Heart right ventricle (tissue), 16 donors: Measurements from ENCODE around the gene TMEM217. TPM values are rescaled to one million over a fixed set of nuclear protein-coding genes. Genes with fewer than 3 reads are reported as not detected.
A peak's percentile ranks its signal among the peaks of the same experiment; 100 is the strongest.
"Not testable (repeated sequence)": the region's sequence is repeated elsewhere in the genome, so short reads cannot be mapped to it uniquely, and the experiment has no call there.

Experiments used
- ATAC-seq, 8 donors: fragments of 200-7000 bp; cut with Tn5 transposase; one replicate each; pipeline ENCODE4 v1.9.1; 2020; ENCODE audit warnings: mild to moderate bottlenecking in 8 of 8, moderate library complexity in 8 of 8, moderate number of reproducible peaks in 1 of 8
- DNase-seq, 2 donors: peaks; one replicate each; pipeline ENCODE4 v3.0.0-alpha.2; 2020
- H3K27ac ChIP-seq, 10 donors: fragments of 200-600 bp; sonication (generic) in 2 of 10; one replicate each; pipeline versions ENCODE4 v1.5.0 to v1.8.0; 2020 to 2022; ENCODE audit warnings: mild to moderate bottlenecking in 3 of 10
- H3K27me3 ChIP-seq, 7 donors: fragments of 200-600 bp; one replicate each; pipeline ENCODE4 v1.8.0; 2021 to 2022; ENCODE audit warnings: mild to moderate bottlenecking in 2 of 7
- H3K36me3 ChIP-seq, 9 donors: fragments of 200-600 bp; sonication (generic) in 1 of 9; one replicate each; pipeline versions ENCODE4 v1.5.0 to v1.8.0; 2020 to 2022; ENCODE audit warnings: mild to moderate bottlenecking in 2 of 9
- H3K4me1 ChIP-seq, 9 donors: fragments of 200-600 bp; sonication (generic) in 1 of 9; one replicate each; pipeline versions ENCODE4 v1.5.0 to v1.8.0; 2020 to 2022; ENCODE audit warnings: mild to moderate bottlenecking in 4 of 9
- H3K4me3 ChIP-seq, 10 donors: fragments of 200-600 bp; sonication (generic) in 2 of 10; one replicate each; pipeline versions ENCODE4 v1.5.0 to v1.8.0; 2020 to 2022; ENCODE audit warnings: mild to moderate bottlenecking in 7 of 10, moderate library complexity in 2 of 10
- H3K9me3 ChIP-seq, 11 donors: fragments of 200-600 bp in 10 of 11; sonication (generic) in 2 of 11; one replicate each; pipeline versions ENCODE4 v1.5.0 to v1.8.0; 2013 to 2022; ENCODE audit warnings: mild to moderate bottlenecking in 2 of 11, control low read depth in 1 of 11, moderate library complexity in 1 of 11
- WGBS, 2 donors: extraction: QIAGEN DNeasy Blood & Tissue Kit; methylation state at CpG; one replicate each; pipeline ENCODE4 v1.1.7; 2013; ENCODE audit warnings: inconsistent platforms in 1 of 2; 5-methylcytosine and 5-hydroxymethylcytosine counted together
- intact Hi-C, 10 donors: fragments of 100-400 bp; cut with DNase I; formaldehyde crosslinking; loops; one replicate each; pipeline versions ENCODE4 v1.11.1 to v1.14.2; 2022
- polyA plus RNA-seq, 2 donors: library from polyadenylated mRNA; stranded (reverse); fragments of 200-250 nt; gene quantifications; one replicate each; pipeline ENCODE4 v1.2.3, GENCODE V29; 2013
- total RNA-seq, 10 donors: library from RNA; stranded (reverse); fragmentation: NEBNext Ultra II Directional in 3 of 10; extraction: Animal tissue kit (Norgen Biotek cat#: 25700) in 3 of 10; gene quantifications; one replicate each; pipeline versions ENCODE4 v1.2.1 to v1.2.4, GENCODE V29; 2021 to 2023
- TF ChIP-seq, protein P1 (sequence below), 9 donors: fragments of 200-600 bp; sonication (generic) in 2 of 9; IDR thresholded peaks; one replicate each; pipeline versions ENCODE4 v1.5.0 to v1.8.0; 2021 to 2022; ENCODE audit warnings: antibody characterized with exemption in 9 of 9, mild to moderate bottlenecking in 5 of 9, moderate library complexity in 1 of 9
- donor health status: Arrhythmogenic right ventricular cardiomyopathy.
- donor health status: ischemic (EF 13 %, LVEDD 7.1; RV severe dilation, severe dysfunction).
- donor health status: healthy with polysubstance abuse.
- donor health status: DM: no; HTN: yes; CAD: no.
- donor health status: DM: no; HTN: no; CAD: no.
- donor health status: ischemic (EF 25% LVEDD 6.9; RV normal size, moderate dysfunction).
- donor health status: ischemic (EF 25% LVEDD 5.7; RV mildly dilated, moderate dysfunction).
- donor health status: healthy.
- donor health status: DM: yes; HTN: yes; CAD: no.
- donor health status: Ischemic cardiomyopathy.
- donor health status: ischemic (EF 35%, LVEDD 5.7; RV mildly dilated, moderate dysfunction).
- donor health status: nonischemic (EF 11% LVEDD 7.7; RV severe dilation, severe dysfunction).
- donor health status: DM: yes; HTN: yes; CAD: no.
- donor health status: PGD.
- donor health status: ischemic (EF 29% LVEDD 5.4; RV normal size, mild dysfunction).
- donor health status: nonischemic (EF 23%, LVEDD 6.1; RV moderate dilation, normal function).

The TMEM217 gene
- total and polyA plus RNA-seq, 12 donors, result 0.20 to 1.1 (median 0.41) TPM; not detected in 2

DNA sequence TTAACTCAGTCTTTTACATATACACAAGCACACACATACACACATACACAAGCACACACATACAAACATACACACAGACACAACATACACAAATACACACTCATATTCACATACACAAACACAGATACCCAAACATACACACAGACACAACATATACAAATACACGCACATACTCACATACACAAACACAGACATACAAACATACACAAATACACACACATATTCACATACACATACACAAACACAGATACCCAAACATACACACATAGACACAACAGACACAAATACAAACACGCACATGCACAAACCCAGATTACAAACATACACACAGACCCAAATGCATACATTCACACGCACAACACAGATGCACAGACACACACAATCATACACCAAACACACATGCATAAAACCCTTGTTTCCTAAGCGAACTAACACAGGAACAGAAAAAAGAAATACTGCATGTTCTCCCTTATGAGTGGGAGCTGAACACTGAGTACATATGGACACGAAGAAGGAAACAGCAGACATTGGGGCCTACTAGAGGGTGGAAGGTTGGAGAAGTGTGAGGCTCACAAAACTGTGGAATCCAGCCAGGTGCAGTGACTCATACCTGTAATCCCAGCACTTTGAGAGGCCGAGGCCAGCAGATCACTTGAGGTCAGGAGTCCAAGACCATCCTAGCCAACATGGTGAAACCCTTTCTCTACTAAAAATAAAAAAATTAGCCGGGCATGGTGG lies 53.8 kb downstream of the TMEM217 start:
- intact Hi-C loops, result loop anchor here in 2 of 10 donors (10.0 kb wide), 3 partner anchors 309 to 439 kb away; partner anchors contain the start of gene C6orf89 (in 1 of the 2)
- peak in 2 of 8 donors; percentile 42 to 72 for ATAC-seq
- Histone ChIP-seq H3K27me3 (peaks cover 0 to 7% (median 0%) of the 10 kb centered on the region in 7 donors), H3K27ac (no peak overlapping the region), H3K9me3 (no peaks in the 10 kb centered on the region), H3K4me3 (no peak overlapping the region), H3K4me1 (peaks cover 0 to 49% (median 0%) of the 10 kb centered on the region in 9 donors), H3K36me3 (no peaks in the 10 kb centered on the region)
- 79% methylated on average over 7 of the region's 7 CpGs for WGBS, 2 donors
- no peak for DNase-seq
- TF ChIP-seq, protein P1, sequence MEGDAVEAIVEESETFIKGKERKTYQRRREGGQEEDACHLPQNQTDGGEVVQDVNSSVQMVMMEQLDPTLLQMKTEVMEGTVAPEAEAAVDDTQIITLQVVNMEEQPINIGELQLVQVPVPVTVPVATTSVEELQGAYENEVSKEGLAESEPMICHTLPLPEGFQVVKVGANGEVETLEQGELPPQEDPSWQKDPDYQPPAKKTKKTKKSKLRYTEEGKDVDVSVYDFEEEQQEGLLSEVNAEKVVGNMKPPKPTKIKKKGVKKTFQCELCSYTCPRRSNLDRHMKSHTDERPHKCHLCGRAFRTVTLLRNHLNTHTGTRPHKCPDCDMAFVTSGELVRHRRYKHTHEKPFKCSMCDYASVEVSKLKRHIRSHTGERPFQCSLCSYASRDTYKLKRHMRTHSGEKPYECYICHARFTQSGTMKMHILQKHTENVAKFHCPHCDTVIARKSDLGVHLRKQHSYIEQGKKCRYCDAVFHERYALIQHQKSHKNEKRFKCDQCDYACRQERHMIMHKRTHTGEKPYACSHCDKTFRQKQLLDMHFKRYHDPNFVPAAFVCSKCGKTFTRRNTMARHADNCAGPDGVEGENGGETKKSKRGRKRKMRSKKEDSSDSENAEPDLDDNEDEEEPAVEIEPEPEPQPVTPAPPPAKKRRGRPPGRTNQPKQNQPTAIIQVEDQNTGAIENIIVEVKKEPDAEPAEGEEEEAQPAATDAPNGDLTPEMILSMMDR (IDR thresholded peaks at IDR 0.05), result no peak

DNA sequence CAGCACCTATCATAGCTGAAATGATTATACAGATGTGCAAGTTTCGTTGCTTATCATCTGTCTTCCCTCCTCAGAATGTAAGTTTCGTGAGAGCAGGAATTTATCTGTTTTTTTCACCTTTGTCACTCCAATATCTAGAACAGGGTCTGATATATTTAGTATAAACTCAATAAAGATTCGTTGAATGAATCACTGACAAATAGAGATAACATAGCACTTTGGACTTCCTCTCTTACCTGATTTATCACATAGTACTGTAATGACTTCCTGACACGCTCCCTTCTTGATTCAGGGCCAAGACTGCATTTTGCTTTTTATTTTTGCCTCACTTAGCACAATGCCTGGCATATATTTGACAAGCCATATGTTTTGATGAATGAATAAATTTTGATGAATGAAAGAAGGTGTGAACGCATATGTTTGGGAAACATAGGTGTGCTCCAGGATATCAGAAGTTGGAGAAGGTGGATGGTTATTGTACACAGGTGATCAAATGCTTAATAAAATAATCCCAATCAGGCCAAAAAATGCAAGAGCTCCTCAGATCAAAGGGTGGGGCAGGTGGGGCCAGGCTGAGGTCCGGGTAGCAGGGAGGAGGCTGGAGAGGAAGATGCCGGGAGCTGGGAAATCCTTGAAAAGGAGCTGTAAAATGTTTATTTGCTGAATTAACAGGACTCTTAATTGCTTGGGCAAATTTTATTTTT lies 55.0 kb downstream of the TMEM217 start:
- no peak for DNase-seq
- Histone ChIP-seq H3K4me3 (no peak overlapping the region), H3K36me3 (no peaks in the 10 kb centered on the region), H3K9me3 (no peaks in the 10 kb centered on the region), H3K27me3 (peaks cover 0 to 7% (median 0%) of the 10 kb centered on the region in 7 donors), H3K4me1 (peaks cover 0 to 42% (median 0%) of the 10 kb centered on the region in 9 donors), H3K27ac (no peak overlapping the region)
- no peak for ATAC-seq
- intact Hi-C loops, result loop anchor here in 2 of 10 donors (10.0 kb wide), 3 partner anchors 308 to 438 kb away; partner anchors contain the start of gene C6orf89 (in 1 of the 2)
- 60 to 69% methylated on average over 7 of the region's 7 CpGs for WGBS, 2 donors
- TF ChIP-seq, protein P1 (IDR thresholded peaks at IDR 0.05), result no peak

DNA sequence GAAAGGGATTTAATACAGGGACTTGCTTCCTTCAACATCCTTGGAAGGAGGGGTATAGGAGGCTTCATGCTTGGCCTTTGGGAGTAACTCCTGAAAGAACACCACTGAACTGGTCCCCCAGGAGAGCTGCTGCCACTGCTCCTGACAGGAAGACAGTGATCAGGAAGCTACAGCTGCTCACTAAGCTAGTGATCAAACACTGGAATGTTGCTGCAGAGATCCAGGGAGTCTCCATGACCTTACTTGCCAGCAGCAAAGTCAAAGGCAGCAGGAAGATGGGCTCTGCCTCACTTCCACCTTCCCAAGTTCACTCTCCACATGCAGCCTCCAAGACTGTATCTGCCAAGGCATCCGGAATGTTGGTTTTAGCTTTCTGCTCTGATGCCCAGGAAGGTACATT lies 56.2 kb downstream of the TMEM217 start:
- intact Hi-C loops, result loop anchor here in 2 of 10 donors (10.0 kb wide), 3 partner anchors 307 to 437 kb away; partner anchors contain the start of gene C6orf89 (in 1 of the 2)
- 88 to 90% methylated on average over 1 of the region's 1 CpG for WGBS, 2 donors
- TF ChIP-seq, protein P1 (IDR thresholded peaks at IDR 0.05), result no peak
- Histone ChIP-seq H3K4me1 (peaks cover 0 to 33% (median 0%) of the 10 kb centered on the region in 9 donors), H3K9me3 (no peaks in the 10 kb centered on the region), H3K4me3 (no peak overlapping the region), H3K36me3 (no peaks in the 10 kb centered on the region), H3K27ac (no peak overlapping the region), H3K27me3 (peaks cover 0 to 7% (median 0%) of the 10 kb centered on the region in 7 donors)
- no peak for ATAC-seq
- DNase-seq, result no peak

DNA sequence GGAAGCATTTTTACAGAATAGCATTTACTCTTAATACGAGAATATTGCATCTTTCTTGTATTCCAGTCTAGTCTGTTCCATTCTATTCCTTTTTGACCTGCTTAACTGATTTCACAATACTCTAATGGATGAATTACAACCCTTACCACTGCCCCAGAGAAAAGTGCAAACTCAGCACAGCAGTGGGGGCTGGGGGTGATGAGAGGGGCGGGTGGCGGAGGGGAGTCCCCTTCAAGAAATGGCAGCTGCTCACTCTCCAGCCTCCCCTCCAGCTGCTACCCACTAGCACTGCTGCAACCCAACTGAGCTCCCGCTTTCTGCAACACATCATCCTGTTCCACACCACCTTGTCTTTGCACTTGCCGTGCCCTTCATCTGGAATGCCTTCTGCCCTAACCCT lies 57.9 kb downstream of the TMEM217 start:
- Histone ChIP-seq H3K4me1 (peaks cover 0 to 21% (median 0%) of the 10 kb centered on the region in 9 donors), H3K27me3 (peaks cover 0 to 7% (median 0%) of the 10 kb centered on the region in 7 donors), H3K9me3 (no peaks in the 10 kb centered on the region), H3K27ac (no peak overlapping the region), H3K4me3 (no peak overlapping the region), H3K36me3 (no peaks in the 10 kb centered on the region)
- intact Hi-C loops, result loop anchor here in 2 of 10 donors (10.0 kb wide), 3 partner anchors 305 to 435 kb away; partner anchors contain the start of gene C6orf89 (in 1 of the 2)
- WGBS, 2 donors, result 73 to 86% methylated on average over 5 of the region's 5 CpGs
- no peak for ATAC-seq
- no peak for DNase-seq
- TF ChIP-seq, protein P1 (IDR thresholded peaks at IDR 0.05), result no peak

DNA sequence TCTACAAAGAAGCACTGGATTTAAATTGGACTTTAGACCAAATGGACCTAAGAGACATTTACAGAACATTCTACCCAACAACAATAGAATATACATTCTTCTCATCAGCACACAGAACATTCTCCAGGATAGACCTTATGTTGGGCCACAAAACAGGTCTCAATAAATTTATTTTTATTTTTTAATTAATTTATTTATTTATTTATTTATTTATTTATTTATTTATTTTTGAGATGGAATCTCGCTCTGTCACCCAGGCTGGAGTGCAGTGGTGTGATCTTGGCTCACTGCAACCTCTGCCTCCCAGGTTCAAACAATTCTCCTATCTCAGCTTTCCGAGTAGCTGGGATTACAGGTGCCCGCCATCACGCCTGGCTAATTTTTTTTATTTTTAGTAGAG lies 61.5 kb downstream of the TMEM217 start:
- DNase-seq, intact Hi-C loops, H3K27ac ChIP-seq, H3K27me3 ChIP-seq, H3K36me3 ChIP-seq, ATAC-seq, H3K9me3 ChIP-seq, H3K4me3 ChIP-seq: not testable (repeated sequence)
- 94 to 95% methylated on average over 4 of the region's 4 CpGs for WGBS, 2 donors
- H3K4me1 ChIP-seq, result peaks cover 0 to 19% (median 0%) of the 10 kb centered on the region in 9 donors

DNA sequence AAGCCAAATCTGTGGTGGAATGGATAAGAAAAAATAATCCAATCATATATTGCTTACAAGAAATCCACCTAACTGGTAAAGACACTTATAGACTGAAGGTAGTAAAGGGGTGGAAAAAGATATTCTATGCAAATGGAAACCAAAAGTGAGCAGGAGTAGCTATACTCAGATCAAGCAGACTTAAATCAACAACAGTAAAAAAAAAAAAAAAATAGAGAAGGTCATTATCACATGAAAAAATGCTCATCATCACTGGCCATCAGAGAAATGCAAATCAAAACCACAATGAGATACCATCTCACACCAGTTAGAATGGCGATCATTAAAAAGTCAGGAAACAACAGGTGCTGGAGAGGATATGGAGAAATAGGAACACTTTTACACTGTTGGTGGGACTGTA lies 63.1 kb downstream of the TMEM217 start:
- DNase-seq, H3K27me3 ChIP-seq, intact Hi-C loops, H3K9me3 ChIP-seq, H3K4me3 ChIP-seq, H3K27ac ChIP-seq, ATAC-seq, H3K36me3 ChIP-seq: not testable (repeated sequence)
- no CpG with 5 or more reads among the region's 1 CpG for WGBS, 2 donors
- peaks cover 0 to 31% (median 0%) of the 10 kb centered on the region in 9 donors for H3K4me1 ChIP-seq
